ENCODE data around the gene ZSWIM6.

ZSWIM6 gene

GRCh38 chr5:61331407-61332357 is at the start of gene ZSWIM6:
Gene ZSWIM6 (plus strand): TSS chr5:61332258. CDS start chr5:61332273, 15 bp downstream.
- DNase-seq = peak; percentile 99

DNA sequence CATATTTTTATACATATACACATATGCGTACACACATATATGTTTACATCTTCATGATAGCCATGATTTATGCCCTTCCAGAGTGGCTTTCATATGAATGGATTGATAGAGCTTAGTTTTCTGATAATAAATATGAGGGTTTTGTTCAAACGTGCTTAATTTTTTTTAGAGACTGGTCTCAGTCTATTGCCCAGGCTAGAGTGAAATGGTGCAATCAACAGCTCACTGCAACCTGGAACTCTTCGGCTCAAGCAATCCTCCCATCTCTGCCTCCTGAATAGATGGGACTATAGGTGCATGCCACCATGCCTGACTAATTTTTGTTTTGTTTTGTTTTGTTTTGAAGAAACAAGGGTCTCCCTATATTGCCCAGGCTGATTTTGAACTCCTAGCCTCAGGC is 48.6 kb upstream of the ZSWIM6 start:
- no peak for DNase-seq

GRCh38 chr5:61285531-61285930 is 46.5 kb upstream of the ZSWIM6 start:
- no peak for DNase-seq

DNA sequence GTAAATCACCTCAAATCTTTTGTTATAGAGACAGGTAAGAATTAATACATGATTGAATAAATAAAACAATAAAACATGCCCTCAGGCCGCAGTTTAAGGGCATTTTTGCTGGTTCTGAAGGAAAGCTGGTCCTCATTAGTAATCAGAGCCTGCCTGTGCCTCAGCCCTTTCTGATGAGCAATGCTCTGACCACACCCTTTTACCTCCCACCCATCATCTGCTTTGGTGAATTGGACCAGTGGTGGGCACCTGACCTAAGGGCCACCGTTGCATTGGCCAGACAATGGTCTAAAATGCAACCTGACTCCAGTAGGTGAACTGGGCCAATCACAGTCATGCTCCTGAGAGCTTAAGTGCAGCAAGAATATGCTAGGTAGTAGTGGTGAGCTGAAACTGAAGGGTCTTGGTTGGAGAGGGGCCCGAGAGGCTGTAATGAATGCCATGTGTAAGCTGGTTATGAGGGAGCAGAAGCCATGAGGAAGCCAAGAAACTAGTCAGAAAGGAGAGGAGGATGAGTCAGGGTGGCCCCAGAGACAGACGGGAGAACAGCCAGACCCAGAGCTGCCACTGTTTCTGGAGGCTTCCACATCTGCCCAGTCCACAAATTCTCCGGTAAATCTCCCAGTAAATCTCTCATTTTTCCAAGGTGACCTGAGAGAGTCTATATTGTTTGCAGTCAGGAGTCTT is 45.5 kb upstream of the ZSWIM6 start:
- no peak for DNase-seq

- no peak for DNase-seq
Measured at GRCh38 chr5:61287474-61287873, 44.6 kb upstream of the ZSWIM6 start.

DNA sequence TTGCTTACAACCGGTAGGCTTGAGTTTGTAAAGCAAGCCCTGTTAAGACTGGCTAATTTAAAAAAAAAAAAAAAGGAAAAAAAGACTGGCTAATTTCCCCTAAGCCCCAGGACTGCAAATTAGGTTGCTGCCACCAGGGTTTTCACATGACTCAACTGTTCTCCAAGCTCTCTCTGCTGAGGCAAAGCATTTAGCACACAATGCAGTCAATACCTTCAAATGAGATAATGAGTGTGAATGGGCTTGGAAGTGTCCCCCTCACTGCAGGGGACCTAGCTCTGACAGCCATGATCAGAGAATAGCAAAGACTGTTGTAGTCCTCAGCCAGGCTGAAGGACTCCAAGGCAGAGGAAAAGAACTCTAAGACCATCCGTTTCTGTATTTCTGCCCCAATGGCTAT is 42.8 kb upstream of the ZSWIM6 start:
- DNase-seq = no peak

DNA sequence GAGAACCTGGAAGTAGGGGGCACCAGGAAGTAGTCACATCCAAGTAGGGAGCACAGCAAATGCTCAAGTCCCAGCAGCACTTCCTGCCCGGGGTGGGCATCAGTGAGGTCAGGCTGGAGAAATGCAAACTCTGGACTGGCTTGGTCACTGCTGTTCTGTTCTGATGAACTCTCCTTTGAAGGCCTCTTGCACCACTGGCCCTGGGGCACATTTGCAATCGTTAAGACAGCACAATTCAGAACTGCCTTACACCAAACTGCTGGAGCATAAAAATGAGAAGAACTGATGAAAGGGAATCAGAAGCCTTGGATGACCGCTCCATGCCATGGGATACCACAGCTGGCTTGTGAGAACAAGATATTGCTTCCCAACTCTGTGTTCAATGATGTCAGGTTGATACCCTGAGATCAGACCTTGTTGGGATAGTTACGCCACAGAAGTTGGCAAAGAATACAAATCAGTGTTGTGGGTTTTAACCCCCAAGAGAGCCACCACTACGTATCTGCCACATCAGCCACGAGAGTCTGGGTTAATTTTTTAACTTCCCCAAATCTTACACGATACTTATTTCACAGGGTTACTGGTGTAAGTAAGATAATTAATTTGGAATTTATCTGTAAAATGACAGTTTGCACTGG is 42.3 kb upstream of the ZSWIM6 start:
- no peak for DNase-seq

GRCh38 chr5:61290791-61291210 is 41.3 kb upstream of the ZSWIM6 start:
- DNase-seq = no peak

DNA sequence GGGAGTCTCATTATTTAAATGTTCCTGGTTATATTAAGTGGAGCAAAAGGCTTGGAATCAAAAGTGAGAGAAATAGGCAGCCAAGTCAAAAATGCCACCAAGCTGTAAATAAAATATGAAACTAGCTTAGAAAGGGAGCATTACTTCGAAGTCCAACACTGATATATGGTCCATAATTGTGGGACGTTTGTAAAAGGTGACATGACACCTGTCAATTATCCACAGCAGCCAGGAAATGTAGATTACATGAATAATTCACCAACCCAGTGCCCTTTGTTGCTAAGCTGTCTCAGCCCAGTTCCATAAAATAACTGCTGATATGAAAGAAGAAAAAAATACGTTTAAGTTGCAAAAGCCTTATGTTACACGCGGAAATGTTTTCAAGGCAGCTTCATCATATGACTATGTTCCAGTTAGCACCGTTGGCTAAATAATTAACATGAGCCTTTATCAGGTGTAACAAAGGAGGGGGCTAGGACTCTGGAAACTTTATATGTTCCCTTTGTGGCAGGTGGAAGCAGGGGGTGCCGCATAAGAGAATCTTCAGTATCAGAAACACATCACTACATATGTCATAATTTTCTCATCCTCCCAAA is 39.9 kb upstream of the ZSWIM6 start:
- DNase-seq = no peak

DNA sequence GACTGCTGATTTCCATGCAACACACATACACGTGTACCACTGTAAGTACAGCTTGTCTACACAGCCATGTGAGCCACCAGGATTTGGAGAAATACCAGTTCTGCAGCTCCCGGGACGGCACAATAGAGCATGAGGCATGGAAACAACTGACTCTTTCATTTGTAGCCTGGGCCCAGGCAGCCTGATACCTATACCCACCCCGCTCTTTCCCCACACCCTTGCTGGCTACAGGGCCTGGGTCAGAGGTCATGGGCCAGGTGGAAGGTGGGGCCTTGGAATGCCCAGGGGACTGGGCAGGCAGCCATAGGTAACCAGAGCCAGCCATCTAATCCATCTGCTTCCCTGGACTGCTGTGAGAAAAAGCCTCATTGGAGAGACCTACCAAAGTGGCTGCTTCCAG is 39.0 kb upstream of the ZSWIM6 start:
- DNase-seq = no peak

- DNase-seq = no peak
Measured at GRCh38 chr5:61293873-61294272, 38.2 kb upstream of the ZSWIM6 start.

GRCh38 chr5:61295365-61295764 is 36.7 kb upstream of the ZSWIM6 start:
- DNase-seq = no peak

DNA sequence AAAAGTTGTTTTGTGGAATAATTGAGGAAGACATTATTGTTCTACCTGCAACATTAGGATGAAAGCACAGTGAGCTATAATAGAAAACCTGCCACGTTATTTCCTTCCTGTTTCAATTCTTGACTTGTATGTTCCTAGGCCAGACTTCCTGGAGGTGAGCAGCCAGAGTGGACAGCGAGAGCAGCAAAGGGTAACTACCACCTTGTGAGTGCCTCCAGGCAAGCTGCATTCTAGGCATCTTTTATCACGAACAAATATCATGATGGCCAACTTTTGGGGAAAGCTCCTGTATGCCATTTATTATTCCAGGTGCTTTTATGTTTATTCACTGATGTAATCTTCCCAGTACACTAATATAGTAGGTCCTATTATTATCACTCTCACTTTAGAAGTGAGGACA is 34.0 kb upstream of the ZSWIM6 start:
- no peak for DNase-seq

DNA sequence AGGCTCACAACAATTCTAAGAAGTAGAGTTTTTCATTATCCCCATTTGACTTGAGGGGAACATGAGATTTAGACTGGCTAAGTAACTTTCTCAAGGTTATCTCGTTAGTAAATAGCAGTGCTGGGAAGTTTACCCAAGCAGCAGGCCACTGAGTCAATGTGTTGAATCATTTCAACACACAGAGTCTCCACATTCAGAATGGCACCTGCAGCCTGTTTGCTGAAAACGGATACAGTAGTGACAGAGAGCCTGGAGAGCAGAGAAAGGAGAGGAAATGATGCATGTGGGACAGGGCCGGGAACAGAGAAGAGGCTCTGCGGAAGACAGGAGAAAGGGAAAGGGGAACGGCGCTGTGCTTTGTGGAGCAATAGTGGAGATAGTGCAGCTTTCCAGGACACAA is 33.5 kb upstream of the ZSWIM6 start:
- DNase-seq = no peak

GRCh38 chr5:61299261-61299681 is 32.8 kb upstream of the ZSWIM6 start:
- no peak for DNase-seq

- DNase-seq = no peak
Measured at GRCh38 chr5:61301341-61302199, 30.5 kb upstream of the ZSWIM6 start.

DNA sequence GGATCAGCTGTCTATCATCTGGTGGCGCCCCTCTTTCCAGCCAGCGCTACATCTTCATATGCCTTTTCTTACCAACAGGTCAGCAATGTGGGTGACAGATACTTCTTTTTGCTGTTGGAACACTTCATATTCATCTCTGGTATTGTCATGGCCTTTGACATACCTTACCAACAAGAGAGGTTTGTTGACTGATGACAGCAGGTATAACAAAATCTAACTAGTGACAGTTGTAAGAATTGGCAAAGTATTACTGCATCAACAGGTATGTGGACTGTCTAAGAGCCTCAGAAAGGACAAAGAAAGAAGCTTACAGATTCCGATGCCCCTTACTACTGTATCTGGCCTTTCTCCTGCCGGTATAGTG is 29.9 kb upstream of the ZSWIM6 start:
- DNase-seq = no peak

DNA sequence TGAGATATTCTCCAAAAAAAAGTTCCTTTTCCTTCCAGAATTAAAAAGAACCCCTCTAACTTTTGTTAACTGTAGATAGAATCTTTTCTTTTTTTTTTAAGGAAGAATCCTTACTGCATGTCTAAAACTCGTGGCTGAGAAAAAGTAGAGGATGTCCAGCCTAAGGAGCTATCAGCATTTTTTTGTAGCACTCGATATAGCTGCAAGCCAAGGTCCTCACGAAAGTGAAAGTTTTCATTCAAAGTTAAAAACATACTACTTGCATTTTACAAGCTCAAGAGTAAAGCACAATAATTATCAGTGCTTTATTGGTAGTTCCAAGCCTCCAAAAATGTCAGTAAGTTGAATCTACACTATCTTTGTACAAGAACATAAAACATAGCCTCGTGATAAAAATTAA is 28.7 kb upstream of the ZSWIM6 start:
- no peak for DNase-seq

GRCh38 chr5:61304590-61305381 is 27.3 kb upstream of the ZSWIM6 start:
- DNase-seq = no peak

DNA sequence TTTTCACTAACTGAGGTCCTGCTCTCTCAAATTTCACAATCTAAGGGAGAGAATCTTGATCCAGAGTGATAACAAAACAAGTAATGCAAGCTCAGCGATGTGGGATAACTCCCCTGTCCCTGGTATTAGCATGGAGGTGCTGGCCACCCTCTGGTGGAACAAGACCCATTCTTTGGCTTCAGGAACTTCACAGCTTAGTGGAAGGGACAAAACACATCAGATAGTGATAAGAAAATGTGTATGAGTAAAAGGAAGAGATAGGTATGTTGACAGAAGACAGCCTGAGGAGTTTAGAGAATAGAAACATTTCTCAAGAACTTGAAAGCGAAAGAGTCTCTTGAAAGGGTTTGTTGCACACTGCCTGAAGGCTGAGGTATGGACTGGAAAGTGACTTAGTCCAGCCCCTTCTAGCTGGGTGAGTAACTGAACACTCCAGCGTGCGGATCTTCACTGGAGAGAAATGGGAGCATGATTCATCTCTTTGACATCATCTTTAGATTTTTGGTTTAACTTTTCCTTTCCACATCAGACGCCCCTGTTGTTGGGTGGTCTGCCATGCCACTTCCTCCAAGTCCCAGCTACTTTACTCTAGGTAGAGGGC is 25.4 kb upstream of the ZSWIM6 start:
- no peak for DNase-seq

GRCh38 chr5:61307191-61307590 is 24.9 kb upstream of the ZSWIM6 start:
- no peak for DNase-seq
